ENCODE data around the gene NHLRC2. TPM values are rescaled to one million over a fixed set of nuclear protein-coding genes. Genes with fewer than 3 reads are reported as not detected.

Gene NHLRC2
- total RNA-seq, 1 experiment from 2014 or later, result 39.8 TPM

DNA sequence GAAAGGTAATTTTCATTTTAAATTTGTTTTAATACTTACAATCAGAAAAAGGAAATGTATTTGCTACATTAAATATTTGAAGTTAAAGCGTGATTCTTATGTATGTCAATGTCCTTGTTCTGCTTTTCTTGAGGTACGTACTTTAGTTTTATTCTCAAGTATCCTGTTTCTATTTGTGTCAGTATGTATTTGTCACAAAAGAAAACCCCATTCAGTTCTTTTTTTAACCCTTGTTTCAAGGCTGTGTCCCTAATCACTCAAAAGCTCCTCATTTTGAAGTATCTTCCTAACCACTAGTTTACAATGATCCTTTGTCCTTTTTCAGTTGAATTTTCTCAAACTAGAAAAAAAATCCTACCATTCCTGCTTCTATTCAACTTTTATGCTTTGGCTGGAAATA lies 25.2 kb downstream of the NHLRC2 start:
- POLR2A ChIA-PET, result interaction anchor here (1.1 kb wide), 1 partner anchor 19 kb away, joined by 3 read pairs; no protein-coding TSS in a partner anchor
- H3K27me3 Mint-ChIP-seq (ENCODE audit: insufficient read depth, unreplicated experiment), result no peaks in the 10 kb centered on the region

DNA sequence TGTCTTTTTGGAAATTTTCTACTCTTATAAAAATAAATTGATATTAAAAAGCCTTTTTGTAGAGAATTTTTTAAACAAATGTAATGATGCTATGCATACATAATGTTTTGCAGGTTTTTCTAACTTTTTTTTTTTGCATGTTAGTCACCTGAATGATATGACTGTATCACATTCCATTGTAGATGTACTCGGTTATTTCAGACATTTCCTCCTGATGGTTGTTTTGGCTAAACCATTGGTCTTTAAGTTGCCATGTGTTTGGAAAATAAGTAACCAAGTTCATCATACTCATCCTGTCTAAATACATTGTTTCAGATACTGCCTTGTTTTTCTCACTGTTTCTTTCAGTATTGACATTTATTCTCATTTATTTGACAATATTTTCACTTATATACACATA lies 25.8 kb downstream of the NHLRC2 start:
- CTCF ChIA-PET, result no interaction called here
- no peaks in the 10 kb centered on the region for H3K9me3 Mint-ChIP-seq (ENCODE audit: unreplicated experiment)
- no peaks in the 10 kb centered on the region for H3K27me3 Mint-ChIP-seq (ENCODE audit: insufficient read depth, unreplicated experiment)
- intact Hi-C loops (cut with micrococcal nuclease), result no loop called here
- H3K4me1 Mint-ChIP-seq (ENCODE audit: insufficient read depth, unreplicated experiment), result peaks cover 5% of the 10 kb centered on the region
- no peak overlapping the region for H3K27ac Mint-ChIP-seq (ENCODE audit: low read depth, unreplicated experiment)
- H3K4me3 Mint-ChIP-seq (ENCODE audit: unreplicated experiment), result no peak overlapping the region
- TF ChIP-seq, protein P1, sequence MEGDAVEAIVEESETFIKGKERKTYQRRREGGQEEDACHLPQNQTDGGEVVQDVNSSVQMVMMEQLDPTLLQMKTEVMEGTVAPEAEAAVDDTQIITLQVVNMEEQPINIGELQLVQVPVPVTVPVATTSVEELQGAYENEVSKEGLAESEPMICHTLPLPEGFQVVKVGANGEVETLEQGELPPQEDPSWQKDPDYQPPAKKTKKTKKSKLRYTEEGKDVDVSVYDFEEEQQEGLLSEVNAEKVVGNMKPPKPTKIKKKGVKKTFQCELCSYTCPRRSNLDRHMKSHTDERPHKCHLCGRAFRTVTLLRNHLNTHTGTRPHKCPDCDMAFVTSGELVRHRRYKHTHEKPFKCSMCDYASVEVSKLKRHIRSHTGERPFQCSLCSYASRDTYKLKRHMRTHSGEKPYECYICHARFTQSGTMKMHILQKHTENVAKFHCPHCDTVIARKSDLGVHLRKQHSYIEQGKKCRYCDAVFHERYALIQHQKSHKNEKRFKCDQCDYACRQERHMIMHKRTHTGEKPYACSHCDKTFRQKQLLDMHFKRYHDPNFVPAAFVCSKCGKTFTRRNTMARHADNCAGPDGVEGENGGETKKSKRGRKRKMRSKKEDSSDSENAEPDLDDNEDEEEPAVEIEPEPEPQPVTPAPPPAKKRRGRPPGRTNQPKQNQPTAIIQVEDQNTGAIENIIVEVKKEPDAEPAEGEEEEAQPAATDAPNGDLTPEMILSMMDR (IDR thresholded peaks at IDR 0.05; ENCODE audit: unreplicated experiment), result no peak
- peaks cover 24% of the 10 kb centered on the region for H3K36me3 Mint-ChIP-seq (ENCODE audit: insufficient read depth, unreplicated experiment)
- no peak for DNase-seq (ENCODE audit: unreplicated experiment)
- no TSS peak for BruUV-seq (replicated peaks)
- POLR2A ChIA-PET, result interaction anchor here (1.1 kb wide), 1 partner anchor 19 kb away, joined by 3 read pairs; no protein-coding TSS in a partner anchor

More for the DNA sequence above, 25.2 kb downstream of the NHLRC2 start:
- CTCF ChIA-PET, result no interaction called here
- H3K27ac Mint-ChIP-seq (ENCODE audit: low read depth, unreplicated experiment), result no peak overlapping the region
- TF ChIP-seq, protein P1 (IDR thresholded peaks at IDR 0.05; ENCODE audit: unreplicated experiment), result no peak
- H3K36me3 Mint-ChIP-seq (ENCODE audit: insufficient read depth, unreplicated experiment), result peaks cover 29% of the 10 kb centered on the region
- no TSS peak for BruUV-seq (replicated peaks)
- DNase-seq (ENCODE audit: unreplicated experiment), result no peak
- intact Hi-C loops (cut with micrococcal nuclease), result no loop called here
- no peak overlapping the region for H3K4me3 Mint-ChIP-seq (ENCODE audit: unreplicated experiment)
- H3K9me3 Mint-ChIP-seq (ENCODE audit: unreplicated experiment), result no peaks in the 10 kb centered on the region
- peaks cover 6% of the 10 kb centered on the region for H3K4me1 Mint-ChIP-seq (ENCODE audit: insufficient read depth, unreplicated experiment)

DNA sequence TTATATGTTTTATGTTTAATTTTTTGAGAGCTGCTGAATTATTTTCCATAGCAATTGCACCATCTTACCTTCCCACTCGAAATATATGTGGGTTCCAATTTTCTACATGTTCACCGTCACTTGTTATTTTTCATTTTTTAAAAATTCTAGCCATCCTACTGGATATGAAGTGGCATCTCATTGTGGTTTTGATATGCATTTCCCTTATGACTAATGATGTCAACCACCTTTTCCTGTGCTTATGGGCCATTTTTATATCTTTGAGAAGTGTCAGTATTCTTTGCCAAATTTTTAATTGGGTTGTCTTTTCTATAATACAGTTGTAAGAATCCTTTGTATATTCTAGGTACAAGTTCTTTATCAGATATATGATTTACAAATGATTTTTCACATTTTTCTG lies 27.8 kb downstream of the NHLRC2 start:
- Mint-ChIP-seq H3K4me3 (ENCODE audit: unreplicated experiment) (no peak overlapping the region), H3K27ac (ENCODE audit: low read depth, unreplicated experiment) (no peak overlapping the region), H3K27me3 (ENCODE audit: insufficient read depth, unreplicated experiment) (no peaks in the 10 kb centered on the region), H3K36me3 (ENCODE audit: insufficient read depth, unreplicated experiment) (peaks cover 29% of the 10 kb centered on the region), H3K4me1 (ENCODE audit: insufficient read depth, unreplicated experiment) (no peaks in the 10 kb centered on the region), H3K9me3 (ENCODE audit: unreplicated experiment) (no peaks in the 10 kb centered on the region)
- intact Hi-C loops (cut with micrococcal nuclease), result no loop called here
- TF ChIP-seq, protein P1 (IDR thresholded peaks at IDR 0.05; ENCODE audit: unreplicated experiment), result no peak
- no peak for DNase-seq (ENCODE audit: unreplicated experiment)
- POLR2A ChIA-PET, result no interaction called here
- CTCF ChIA-PET, result no interaction called here
- BruUV-seq (replicated peaks), result no TSS peak

DNA sequence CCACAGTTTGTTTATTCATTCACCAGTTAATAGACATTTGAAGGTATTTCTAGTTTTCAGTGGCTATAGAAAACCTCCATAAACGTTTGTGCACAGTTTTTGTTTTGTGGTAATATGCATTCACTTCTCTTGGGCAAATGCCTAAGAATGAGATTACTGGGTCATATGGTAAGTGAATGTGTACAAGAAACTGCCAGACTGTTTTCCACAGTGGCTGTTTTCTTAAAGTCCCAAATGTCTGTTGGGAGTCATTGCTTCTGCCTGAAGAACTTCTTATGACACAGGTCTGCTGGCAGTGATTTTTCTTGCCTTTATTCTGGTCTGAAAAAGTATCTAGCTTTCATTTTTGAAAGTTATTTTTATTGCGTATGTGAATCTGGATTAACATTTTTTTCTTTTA lies 35.5 kb downstream of the NHLRC2 start:
- no peak for DNase-seq (ENCODE audit: unreplicated experiment)
- intact Hi-C loops (cut with micrococcal nuclease), result loop anchor here (10.0 kb wide), 1 partner anchor 175 kb away; no protein-coding TSS in a partner anchor
- CTCF ChIA-PET, result no interaction called here
- TF ChIP-seq, protein P1 (IDR thresholded peaks at IDR 0.05; ENCODE audit: unreplicated experiment), result no peak
- Mint-ChIP-seq H3K36me3 (ENCODE audit: insufficient read depth, unreplicated experiment) (peaks cover 12% of the 10 kb centered on the region), H3K9me3 (ENCODE audit: unreplicated experiment) (no peaks in the 10 kb centered on the region), H3K4me1 (ENCODE audit: insufficient read depth, unreplicated experiment) (no peaks in the 10 kb centered on the region), H3K27me3 (ENCODE audit: insufficient read depth, unreplicated experiment) (no peaks in the 10 kb centered on the region), H3K27ac (ENCODE audit: low read depth, unreplicated experiment) (no peak overlapping the region), H3K4me3 (ENCODE audit: unreplicated experiment) (no peak overlapping the region)
- no TSS peak for BruUV-seq (replicated peaks)
- POLR2A ChIA-PET, result no interaction called here
